ENCODE measurements around the gene SMIM11. TPM values are rescaled to one million over a fixed set of nuclear protein-coding genes. Genes with fewer than 3 reads are reported as not detected.

SMIM11 gene
- total and polyA plus RNA-seq, 10 of the 15 experiments (the other 5 are each of a cell fraction or from before 2014, with no cell fraction given), result 4.8 to 43.1 (median 16.0) TPM

GRCh38 chr21:34357889-34358288 is 17.4 kb upstream of the SMIM11 start:
- ChIA-PET CTCF (interaction anchor here (4.1 kb wide), 1 partner anchor 434 kb away, joined by 19 read pairs; no protein-coding TSS in a partner anchor), SMC1A (ENCODE audit: uncharacterized antibody, unreplicated experiment) (no interaction called here), POLR2A (no interaction called here), RAD21 (ENCODE audit: unreplicated experiment) (interaction anchor here (0.9 kb wide), 1 partner anchor 10 kb away, joined by 3 read pairs; no protein-coding TSS in a partner anchor)
- Histone ChIP-seq H2AFZ (ENCODE audit: control insufficient read depth, low read depth, low read length) (no peak overlapping the region), H3K36me3 (ENCODE audit: control insufficient read depth in 2 of 2, insufficient read depth in 2 of 2, low read length in 1 of 2) (no peaks in the 10 kb centered on the region), H3K4me3 (no peak overlapping the region), H4K20me1 (ENCODE audit: control insufficient read depth, insufficient read depth) (no peaks in the 10 kb centered on the region), H3K9ac (ENCODE audit: control insufficient read depth, insufficient read depth, low read length) (no peak overlapping the region), H3K9me3 (replicated peaks; ENCODE audit: control insufficient read depth, insufficient read depth, low read length) (no peaks in the 10 kb centered on the region), H3K27ac (ENCODE audit: control insufficient read depth, insufficient read depth) (no peak overlapping the region), H3K27me3 (replicated peaks in 1 of 2; ENCODE audit: control insufficient read depth in 2 of 2, insufficient read depth in 2 of 2, low read length in 1 of 2) (peaks cover 0 to 3% of the 10 kb centered on the region in 2 experiments; a peak in 1 of 4 replicates), H3K79me2 (ENCODE audit: control insufficient read depth, insufficient read depth, low read length) (no peaks in the 10 kb centered on the region), H3K4me2 (ENCODE audit: control insufficient read depth, insufficient read depth) (no peak overlapping the region), H3K4me1 (ENCODE audit: control insufficient read depth, insufficient read depth, low read length) (no peaks in the 10 kb centered on the region)
- WGBS (ENCODE audit: insufficient coverage, insufficient replicate concordance, low lambda C conversion rate, missing lambda C conversion rate), result 67% methylated on average over 2 of the region's 2 CpGs
- no peak for ATAC-seq
- intact Hi-C loops (cut with micrococcal nuclease; ENCODE audit: unreplicated experiment) (no loop called here), in situ Hi-C loops (cut with MboI) (no loop called here)
- no peak for FAIRE-seq
- DNase-seq (ENCODE audit: low read depth, low spot score), result no peak
- BruUV-seq (replicated peaks), result no TSS peak
- TF ChIP-seq TAF1 (IDR thresholded peaks at IDR 0.05; ENCODE audit: borderline replicate concordance, low read depth, low read length) (no peak), NKRF (conservative IDR thresholded peaks at IDR 0.05) (no peak), CBFB (IDR thresholded peaks at IDR 0.05; ENCODE audit: low read depth) (no peak), CHD2 (IDR thresholded peaks at IDR 0.05; ENCODE audit: borderline replicate concordance, low read depth, low read length) (no peak), RELB (IDR thresholded peaks at IDR 0.05; ENCODE audit: low read depth) (no peak), PBX3 (IDR thresholded peaks at IDR 0.05; ENCODE audit: insufficient replicate concordance, low read depth, low read length) (no peak), ZBTB40 (IDR thresholded peaks at IDR 0.05; ENCODE audit: borderline replicate concordance) (no peak), PML (IDR thresholded peaks at IDR 0.05; ENCODE audit: low read length) (no peak)
